HG03432 (cell line): ENCODE measurements around the gene TACR1.
"Not testable (repeated sequence)": the region's sequence is repeated elsewhere in the genome, so short reads cannot be mapped to it uniquely, and the experiment has no call there.

ENCODE experiments used
- ATAC-seq: cut with Tn5 transposase; IDR thresholded peaks from one replicate; pipeline ENCODE4 v1.9.1; 2021; ENCODE audit warnings: mild to moderate bottlenecking, moderate library complexity; ENCODE audit not compliant: unreplicated experiment

The TACR1 gene

DNA sequence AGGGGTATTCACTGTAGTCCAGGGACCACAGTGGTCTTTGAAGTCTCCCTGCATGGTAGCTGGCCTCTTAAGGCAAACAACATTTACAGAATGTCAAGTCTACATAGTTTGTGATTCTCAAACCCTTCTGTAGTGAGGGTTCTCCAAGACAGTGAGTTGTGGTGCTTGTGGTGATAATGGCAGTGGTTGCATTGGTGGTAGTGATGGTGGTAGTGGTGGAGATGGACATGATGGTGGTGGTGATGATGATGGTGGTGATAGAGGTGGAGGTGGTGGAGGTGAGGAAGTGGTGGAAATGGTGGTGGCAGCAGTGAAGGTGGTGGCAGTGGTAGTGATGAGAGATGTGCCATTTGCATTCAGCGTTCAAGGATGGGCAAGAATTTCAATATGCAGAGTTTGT, 104.9 kb downstream of the TACR1 start:
- ATAC-seq = no peak

DNA sequence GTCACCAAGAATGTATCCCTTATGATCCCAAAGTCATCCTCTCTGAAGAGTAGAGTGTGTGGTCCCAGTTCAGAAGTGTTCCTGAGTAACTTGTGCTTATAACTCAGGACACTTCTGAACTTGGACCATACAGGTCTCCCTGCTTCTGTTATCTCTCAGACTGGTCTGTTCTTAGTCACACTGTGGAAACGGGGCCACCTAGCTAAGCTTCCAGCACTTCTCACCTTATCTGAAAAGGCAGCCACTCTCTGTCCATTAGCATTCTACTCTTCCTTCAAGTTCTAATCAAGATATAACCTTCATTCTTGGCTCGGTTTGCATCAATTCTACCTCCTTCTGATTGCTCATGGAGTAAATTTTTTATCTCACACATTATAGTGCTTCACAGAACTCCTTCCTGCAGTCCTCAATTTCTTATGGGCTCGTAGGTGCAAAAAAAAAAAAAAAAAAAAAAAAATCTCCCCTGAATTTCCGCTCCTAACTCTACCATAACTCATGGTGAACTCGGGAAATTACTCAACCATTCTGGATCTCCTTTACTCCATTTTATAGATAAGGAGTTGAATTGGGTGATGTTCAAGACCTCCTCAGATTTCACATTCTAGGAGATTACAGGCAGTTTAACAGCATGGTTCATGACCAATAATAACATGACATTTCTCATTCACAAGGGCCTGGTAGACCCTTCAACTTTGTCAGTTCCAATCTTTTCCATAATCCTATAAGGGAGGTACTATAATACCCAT, 108.4 kb downstream of the TACR1 start:
- no peak for ATAC-seq

DNA sequence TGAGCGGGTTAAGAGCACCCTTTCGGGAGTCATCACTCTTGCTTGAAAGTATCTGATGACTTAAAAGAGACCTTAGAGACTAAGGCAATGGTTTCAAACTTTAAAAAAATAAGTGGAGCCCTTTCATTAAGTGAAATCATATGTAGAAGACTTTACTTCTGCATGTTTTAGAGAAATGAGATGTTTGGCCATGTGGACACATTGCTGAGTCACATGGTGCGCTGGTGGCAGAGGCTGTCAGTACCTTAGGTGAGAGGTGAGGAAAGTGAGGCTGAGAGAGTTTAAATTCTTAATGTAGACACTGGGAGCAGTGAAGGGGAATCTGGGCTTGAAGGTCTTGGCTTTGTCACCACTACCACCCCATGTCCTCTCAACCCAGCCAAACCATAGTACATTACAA, 109.8 kb downstream of the TACR1 start:
- ATAC-seq = no peak

DNA sequence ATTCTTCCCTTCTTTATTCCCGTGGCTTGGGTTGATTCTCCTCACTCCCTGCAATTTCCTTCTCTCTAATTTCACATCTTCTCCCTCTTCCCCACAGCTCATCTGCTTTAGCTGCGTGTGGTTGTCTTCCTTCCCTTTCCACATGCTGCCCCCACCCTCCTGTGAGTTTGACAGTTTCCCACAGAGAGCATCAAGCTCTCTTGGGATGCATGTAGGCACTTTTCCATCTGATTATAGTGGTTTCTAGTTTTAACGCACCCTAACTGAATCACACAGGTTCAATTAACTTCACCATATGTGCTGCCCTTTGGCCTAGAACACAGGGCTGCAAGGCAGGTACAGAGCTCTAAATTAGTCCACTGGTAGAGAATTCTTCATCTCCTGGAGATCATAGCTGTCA, 110.5 kb downstream of the TACR1 start:
- ATAC-seq = no peak

DNA sequence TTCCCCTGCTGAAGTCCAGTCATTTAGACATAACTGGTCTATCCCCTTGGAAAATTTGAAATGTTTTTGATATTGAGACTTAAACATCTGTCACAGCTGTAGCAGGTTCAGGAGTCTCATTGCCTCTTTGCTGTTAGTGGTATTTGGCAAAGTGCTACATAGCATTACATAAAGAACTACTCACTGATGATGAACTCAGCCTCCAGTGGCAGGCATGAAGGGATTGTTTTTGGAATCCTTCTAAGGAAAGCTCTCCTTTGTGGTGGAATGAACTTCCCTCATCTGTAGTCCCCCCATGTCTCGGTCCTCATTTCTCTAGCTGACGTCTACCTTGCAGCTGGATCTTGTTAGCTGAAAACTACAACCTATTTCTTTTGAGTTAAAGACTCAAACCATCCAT, 111.6 kb downstream of the TACR1 start:
- ATAC-seq = no peak

DNA sequence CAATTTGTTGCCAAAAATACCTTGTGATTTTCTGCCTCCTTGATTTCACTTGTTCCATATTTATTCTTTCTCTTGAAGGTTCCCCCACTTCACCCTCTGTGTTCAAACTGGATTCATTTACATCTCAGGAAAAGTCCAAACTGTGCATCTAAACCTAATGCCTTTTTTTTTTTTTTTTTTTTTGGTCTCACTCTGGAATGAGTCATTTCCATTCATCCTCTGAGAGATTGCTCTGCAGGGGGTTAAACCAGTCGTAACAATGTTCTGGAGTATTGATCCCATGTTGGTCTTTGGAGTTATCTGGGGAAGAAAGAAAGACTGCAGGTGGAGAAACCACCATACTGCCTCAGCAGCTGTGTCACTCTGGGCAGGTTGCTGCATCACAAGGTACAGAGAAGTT, 119.7 kb downstream of the TACR1 start:
- ATAC-seq = no peak

DNA sequence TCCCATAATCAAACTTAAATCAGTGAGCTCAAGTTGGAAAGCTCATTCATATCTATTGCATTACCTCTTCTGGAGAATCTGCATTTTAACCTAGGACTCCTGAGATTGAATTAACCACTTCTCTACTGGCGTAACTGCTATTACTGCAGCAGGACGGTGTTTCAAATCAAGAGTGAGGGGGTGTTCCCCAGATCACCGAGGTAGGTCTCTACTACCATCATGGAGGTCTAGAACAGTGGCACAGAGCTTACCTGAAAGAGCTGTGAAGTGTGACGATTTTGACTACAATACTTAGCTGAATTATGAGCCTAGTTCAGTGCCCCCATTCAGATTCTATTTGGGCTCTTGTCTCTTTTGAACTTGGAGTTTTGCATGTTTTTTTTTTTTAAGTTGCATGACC, 121.4 kb downstream of the TACR1 start:
- no peak for ATAC-seq

DNA sequence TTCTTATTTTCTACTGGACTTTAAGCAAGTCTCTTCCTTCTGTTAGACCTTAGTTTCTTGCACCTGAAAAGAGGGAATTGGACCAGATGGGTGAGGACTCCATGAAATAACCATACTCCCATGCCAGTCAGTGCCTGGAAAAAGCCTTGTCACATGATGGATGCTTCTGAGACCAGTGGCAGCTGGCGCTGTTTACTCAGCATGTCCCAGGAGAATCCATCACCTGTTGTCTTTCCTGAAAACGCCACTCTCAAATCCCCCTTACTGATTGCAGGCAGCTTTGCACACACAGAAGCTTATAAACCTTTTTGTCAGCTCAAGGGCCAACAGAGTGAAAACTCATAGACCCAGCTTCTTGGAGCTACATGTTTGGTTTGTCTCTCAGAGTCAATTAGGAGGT, 123.2 kb downstream of the TACR1 start:
- no peak for ATAC-seq

DNA sequence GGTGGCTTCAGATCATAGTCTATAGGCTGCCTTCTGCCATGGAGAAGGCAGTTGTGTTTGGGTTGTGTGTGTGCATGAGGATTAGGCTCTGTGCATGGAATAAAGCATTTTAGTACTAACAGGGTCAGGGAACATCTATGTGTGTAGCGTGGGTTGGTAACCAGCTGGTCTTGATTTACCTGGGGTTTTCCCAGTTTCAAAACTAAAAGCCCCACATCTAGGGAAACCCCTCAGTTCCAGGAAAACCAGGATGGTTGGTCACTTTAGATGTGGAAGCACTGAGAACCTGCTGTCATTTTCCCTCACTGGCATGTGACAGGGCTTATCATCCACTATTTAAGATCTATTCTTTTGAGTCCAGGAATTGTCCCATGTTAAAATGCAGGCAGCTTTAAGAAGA, 124.6 kb downstream of the TACR1 start:
- ATAC-seq = peak; percentile 40

DNA sequence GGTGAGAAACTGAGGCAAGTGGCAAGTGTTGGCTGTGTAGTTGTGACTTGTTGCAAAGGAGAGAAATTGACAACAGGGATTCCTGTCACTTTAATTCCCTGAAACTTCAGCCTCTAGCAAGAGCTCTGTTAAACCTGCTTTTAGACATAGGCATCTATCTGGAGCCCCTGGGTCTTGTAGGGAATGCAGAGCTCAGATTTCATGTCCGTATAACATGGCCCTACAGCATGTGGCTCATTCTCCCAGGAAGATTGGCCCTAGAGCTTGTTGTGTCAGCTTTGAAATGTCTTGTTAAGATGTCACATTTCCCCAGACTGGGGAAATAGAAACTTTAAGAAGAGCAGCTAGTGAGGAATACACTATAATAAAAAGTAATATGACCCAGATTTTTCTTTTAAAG, 125.1 kb downstream of the TACR1 start:
- no peak for ATAC-seq

DNA sequence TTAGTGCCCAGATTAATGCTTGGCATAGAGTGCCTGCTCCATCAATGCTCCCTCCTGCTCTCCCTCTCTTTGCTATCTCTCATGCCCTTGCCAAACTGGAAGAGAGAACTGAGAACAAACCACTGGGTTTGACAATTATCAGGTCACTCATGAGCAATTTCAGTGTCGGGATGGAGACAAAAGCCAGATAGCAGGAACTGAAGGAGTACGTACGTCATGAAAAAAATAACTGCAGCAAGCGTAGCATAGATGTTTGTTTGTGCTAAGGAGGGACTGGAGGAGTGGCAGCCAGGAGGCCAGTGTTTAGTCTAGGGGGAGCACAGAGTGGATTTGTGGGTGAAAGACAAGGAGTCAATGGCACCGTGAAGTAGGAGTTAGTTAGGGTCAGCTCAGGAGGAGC, 127.6 kb downstream of the TACR1 start:
- ATAC-seq = no peak

DNA sequence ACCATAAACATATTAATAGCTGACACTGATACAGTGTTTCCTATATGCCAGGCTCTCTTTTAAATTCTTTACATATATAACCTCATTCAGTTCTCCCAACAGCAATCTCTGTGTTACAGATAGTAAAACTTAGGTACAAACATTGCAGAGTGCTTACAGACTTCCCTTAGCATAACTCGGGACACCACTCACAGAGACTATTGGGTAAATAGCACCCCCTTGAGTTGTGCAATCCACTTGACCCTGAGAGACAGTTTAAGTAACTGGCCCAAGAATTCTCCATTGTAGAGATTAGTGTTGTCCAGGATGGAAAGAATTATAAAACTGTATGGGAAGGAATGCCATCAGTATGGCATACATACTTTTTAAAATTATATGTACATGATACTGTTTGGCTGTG, 130.8 kb downstream of the TACR1 start:
- ATAC-seq = no peak

DNA sequence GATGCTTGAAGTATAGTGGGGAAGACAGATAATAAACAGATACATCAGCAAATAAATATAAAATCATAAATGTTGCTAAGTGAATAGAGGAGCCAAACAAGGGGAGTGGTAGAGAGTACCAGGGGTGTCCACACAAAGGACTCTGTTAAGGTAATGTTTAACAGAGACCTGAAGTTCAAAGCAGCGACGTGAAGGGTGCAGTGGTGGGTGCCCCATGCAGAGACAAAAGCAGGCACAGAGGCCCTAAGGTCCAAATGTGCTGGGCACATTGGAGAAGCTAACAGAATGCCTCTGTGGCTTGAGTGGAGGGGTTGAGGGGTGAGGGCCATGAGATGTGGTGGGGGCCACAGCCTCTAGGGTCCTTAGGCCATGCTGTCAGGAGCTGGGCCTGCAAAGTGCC, 131.8 kb downstream of the TACR1 start:
- no peak for ATAC-seq

DNA sequence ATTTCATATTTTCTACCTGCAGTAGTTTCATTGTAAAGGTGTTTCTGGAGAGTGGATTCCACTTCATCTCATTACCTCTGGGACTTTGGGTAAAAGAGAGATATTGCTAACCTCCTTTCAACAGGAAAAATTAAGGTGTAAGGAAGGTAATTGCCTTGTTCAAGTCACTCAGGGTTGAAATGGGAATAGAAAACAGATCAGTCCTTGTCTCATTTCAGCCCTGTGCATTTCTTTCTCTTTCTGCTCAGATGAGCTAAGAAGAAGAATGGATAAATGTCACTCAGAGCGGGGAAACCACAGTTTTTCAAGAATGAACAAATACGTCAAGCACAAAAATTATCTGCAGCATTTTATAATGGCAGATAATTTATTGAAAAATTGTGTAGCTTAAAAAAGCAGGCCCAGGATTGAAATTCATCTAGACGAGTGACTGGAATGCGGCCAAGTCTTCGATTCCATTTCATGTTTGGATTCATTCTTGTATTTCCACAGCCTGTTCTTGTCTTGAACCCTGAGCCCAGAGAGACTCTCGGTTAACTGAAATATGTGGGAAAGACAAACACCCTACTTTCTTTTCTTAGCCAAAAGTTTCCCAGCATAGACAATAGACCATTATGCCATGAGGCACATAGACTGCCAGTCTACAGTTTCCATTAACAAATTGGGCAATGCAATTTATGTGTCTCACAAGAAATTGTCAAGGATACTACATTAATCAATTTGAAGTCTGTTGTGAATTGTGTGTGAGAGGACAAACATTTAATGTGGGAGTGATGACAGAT, 133.0 kb downstream of the TACR1 start:
- no peak for ATAC-seq

DNA sequence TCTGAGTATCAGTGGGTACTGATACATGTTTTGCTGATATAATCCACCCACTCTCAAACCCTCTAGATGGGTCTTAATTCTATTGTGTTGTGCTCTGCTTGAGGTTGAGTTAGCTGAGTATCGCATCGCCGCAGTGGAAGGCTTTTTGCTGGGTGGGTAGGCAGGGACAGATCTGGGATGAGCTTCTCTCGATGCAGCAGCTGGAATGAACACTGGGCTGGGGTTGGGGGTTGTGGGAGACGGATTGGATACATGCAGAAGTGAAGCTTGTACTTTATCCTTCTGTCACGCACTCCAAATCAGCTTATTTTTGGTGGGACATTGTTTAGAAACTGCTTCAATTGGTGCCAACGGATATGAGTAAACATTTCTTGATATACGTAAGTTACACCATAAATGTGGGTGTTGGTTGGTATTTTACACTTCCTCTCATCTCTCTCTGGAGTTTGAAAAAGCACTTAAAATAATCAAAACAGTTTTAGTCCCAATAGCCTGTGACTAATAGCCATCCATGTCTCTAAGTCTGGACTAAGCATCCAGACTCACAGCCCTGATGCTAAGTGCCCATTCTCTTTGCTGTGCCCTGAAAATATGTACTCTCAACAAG, 133.8 kb downstream of the TACR1 start:
- ATAC-seq = no peak

DNA sequence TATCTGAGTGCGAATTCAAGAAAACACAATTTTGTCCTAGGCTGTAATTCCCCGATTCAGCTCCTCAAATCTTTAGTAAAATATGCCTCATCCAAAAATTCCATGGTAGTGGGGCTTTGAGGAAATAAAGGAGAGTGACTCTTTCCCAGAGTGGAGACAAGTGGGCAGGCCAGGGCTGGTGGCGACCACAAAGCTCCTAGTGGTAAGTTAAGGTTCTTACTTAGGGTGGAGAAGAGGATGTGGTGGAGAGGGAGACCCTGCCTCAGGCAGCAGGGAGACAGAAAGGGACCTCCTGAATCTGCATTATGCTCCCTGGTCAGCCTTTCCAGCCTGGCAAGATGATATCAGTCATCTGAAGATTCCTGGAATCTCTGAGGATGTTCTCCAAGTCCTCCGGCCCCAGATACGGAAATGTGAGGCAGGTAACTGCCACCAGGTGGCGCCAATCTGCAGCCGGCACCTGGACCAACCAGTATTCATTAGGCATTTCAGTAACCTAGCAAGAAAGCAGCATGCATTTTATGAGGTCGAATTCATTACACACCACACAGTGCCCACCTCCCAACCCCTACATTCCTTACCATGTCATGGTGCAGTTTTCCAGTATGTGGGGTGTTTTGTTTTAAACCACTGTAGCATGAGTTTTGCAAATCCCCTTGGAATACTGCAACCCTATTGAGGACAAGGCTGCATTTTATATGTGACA, 134.5 kb downstream of the TACR1 start:
- peak; percentile 77 for ATAC-seq

DNA sequence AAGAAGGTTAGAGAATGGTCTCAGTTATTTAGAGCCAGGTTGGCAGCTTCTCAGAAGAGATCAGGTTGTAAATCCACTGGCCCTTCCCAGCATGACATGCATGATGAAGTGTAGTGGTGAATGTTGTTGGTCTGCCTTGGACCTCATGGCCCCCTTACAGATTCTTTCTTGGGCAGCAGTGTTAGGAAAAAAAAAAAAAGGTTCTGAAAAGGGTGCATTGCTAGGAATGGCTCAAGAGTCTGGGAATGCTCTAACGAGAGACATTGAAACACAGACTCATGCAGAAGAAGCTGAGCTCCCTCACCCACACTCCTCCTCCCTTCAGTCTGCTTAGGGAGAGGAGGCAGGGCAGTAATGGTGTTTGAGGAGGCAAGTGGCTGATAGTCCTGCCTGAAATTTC, 135.4 kb downstream of the TACR1 start:
- no peak for ATAC-seq

DNA sequence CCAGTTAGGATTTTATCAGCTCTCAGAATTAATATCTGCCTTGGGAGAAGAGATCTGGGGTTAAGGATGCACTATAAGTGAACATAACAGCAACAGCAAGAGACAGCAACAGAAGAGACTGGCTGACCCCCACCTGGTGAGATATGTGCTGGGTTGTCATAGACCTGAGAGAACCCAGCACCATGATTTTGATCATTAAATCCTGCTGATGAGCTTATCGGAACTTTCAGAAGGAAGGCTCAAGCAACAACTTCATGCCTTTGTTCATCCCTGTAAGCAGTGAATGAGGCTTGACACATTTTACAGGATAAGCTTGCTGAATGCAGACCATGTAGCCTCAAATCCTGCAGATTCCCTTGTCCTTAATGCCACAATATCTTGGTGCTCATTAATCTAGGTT, 140.9 kb downstream of the TACR1 start:
- no peak for ATAC-seq

DNA sequence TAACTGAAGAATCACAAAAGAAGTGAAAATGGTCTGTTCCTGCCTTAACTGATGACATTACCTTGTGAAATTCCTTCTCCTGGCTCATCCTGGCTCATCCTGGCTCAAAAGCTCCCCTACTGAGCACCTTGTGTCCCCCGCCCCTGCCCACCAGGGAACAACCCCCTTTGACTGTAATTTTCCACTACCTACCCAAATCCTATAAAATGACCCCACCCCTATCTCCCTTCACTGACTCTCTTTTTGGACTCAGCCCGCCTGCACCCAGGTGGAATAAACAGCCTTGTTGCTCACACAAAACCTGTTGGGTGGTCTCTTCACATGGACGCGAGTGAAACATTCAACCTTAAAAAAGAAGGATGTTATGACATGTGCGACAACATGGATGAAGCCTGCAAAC, 142.2 kb downstream of the TACR1 start:
- ATAC-seq = not testable (repeated sequence)

DNA sequence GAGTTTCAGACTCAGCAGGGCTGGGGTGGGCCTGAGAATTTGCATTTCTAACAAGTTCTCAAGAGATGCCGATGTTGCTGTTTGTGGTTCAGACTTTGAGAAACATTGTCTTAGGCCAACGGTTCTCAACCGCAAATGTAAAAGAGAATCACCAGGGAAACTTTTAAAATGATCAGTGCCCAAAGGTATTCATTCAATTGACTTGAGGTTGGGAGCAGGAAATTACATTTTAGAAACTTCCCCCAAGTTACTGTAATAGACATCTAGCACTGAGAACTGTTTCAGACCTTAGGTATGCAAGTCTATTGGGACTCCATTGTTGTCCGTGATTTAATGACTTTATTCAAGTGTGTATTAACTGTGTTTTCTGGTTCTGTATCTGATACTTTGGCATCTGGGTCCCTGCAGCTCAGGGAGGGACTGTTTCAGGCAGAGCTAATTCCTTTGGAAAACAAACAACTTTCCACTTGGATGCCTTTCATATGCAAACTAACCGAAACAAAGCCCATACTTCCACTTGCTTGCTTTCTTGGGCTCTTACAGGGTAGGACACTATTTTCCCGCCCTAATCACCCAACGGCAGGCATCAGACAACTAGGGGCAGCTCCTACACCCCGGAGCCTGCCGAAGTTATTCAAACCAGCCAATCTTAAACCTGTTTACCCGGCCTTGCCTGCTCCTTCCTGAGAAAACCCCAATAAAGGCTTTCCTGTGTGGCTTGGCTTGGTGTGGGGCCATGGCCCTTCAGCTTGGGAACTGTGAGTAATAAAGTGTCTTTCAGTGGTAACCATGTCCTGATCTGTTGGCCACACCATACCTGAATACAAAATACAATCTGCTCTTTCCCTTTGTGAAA, 143.3 kb downstream of the TACR1 start:
- ATAC-seq = peak; percentile 70
